Endothelial cell of umbilical vein (primary cell): Measurements from ENCODE around the gene MAPK9. TPM values are rescaled to one million over a fixed set of nuclear protein-coding genes. Genes with fewer than 3 reads are reported as not detected.

Source experiments
- BruUV-seq: library from RNA; stranded (reverse); fragments of 400-500 nt; replicated peaks from 2 replicates; lab custom pipeline; 2021; lab: Mats Ljungman, UMichigan
- CTCF ChIA-PET: fragments of 300-600, 350-600 bp; sonication (Branson Sonifier 250); formaldehyde crosslinking; loops from one replicate; lab custom pipeline; 2021; ENCODE audit warnings: antibody characterized with exemption, inconsistent platforms; lab: Charles Lee
- POLR2A ChIA-PET: fragments of 300-600, 350-600 bp; sonication (Branson Sonifier 250); formaldehyde crosslinking; loops from one replicate; lab custom pipeline; 2021; ENCODE audit warnings: antibody characterized with exemption, inconsistent platforms; lab: Charles Lee
- DNase-seq: peaks from one replicate; pipeline ENCODE4 v3.0.0-alpha.2; 2011; ENCODE audit warnings: low read depth, low spot score
- FAIRE-seq: peaks from 2 replicates; lab custom pipeline; 2011; peaks lifted over from hg19 to GRCh38; lab: Jason Lieb, UNC
- H2AFZ ChIP-seq: 2 replicates; pipeline ENCODE4 v1.6.0; 2012; ENCODE audit warnings: low read depth, low read length, control low read depth, inconsistent platforms
- H3K27ac ChIP-seq: 2 replicates; pipeline ENCODE4 v1.5.1; 2011; ENCODE audit warnings: low read depth, mild to moderate bottlenecking, control low read depth, low read length, moderate library complexity; ENCODE audit not compliant: insufficient read depth
- H3K27me3 ChIP-seq, 2 experiments: 2 replicates each; pipeline versions ENCODE4 v1.6.0 to v1.6.1; 2011; ENCODE audit warnings: low read length in 2 of 2, mixed read lengths in 1 of 2; ENCODE audit not compliant: control insufficient read depth in 2 of 2, insufficient read depth in 2 of 2
- H3K36me3 ChIP-seq, 2 experiments: 2 replicates in 1 of 2; 3 replicates in 1 of 2; pipeline ENCODE4 v1.5.1; 2011; ENCODE audit warnings: low read length in 2 of 2, mild to moderate bottlenecking in 1 of 2, moderate library complexity in 1 of 2; ENCODE audit not compliant: control insufficient read depth in 2 of 2, insufficient read depth in 2 of 2; ENCODE audit errors: extremely low read depth in 1 of 2
- H3K4me1 ChIP-seq: 3 replicates; pipeline ENCODE4 v1.5.1; 2011; ENCODE audit warnings: mild to moderate bottlenecking, low read length; ENCODE audit not compliant: control insufficient read depth, insufficient read depth; ENCODE audit errors: extremely low read depth
- H3K4me2 ChIP-seq: 2 replicates; pipeline ENCODE4 v1.6.1; 2011; ENCODE audit warnings: low read length, control low read depth, mixed read lengths; ENCODE audit not compliant: insufficient read depth
- H3K4me3 ChIP-seq, 3 experiments: fragments of 200-600 bp in 1 of 3; sonication (generic), shearing (Covaris generic) in 1 of 3; replicated peaks in 1 of 3; 2 replicates each; pipeline ENCODE4 v1.5.1; 2011 to 2016; ENCODE audit warnings: control low read depth in 3 of 3, low read length in 3 of 3, mild to moderate bottlenecking in 2 of 3, inconsistent platforms in 1 of 3, low read depth in 1 of 3, moderate library complexity in 1 of 3; ENCODE audit not compliant: insufficient read depth in 1 of 3
- H3K79me2 ChIP-seq: 2 replicates; pipeline ENCODE4 v1.6.0; 2012; ENCODE audit warnings: low read length, inconsistent platforms; ENCODE audit not compliant: control insufficient read depth, insufficient read depth
- H3K9ac ChIP-seq: replicated peaks from 2 replicates; pipeline ENCODE3; 2011; ENCODE audit warnings: low read length, control low read depth; ENCODE audit not compliant: insufficient read depth; ENCODE audit errors: extremely low read depth
- H3K9me1 ChIP-seq: replicated peaks from 3 replicates; pipeline ENCODE4 v1.6.0; 2011; ENCODE audit warnings: mild to moderate bottlenecking, low read length; ENCODE audit not compliant: control insufficient read depth, insufficient read depth; ENCODE audit errors: extremely low read depth
- H3K9me3 ChIP-seq: replicated peaks from 2 replicates; pipeline ENCODE4 v1.5.1; 2012; ENCODE audit warnings: low read length, inconsistent platforms; ENCODE audit not compliant: control insufficient read depth, insufficient read depth
- H4K20me1 ChIP-seq: replicated peaks from 2 replicates; pipeline ENCODE3; 2011; ENCODE audit warnings: mild to moderate bottlenecking, low read length; ENCODE audit not compliant: control insufficient read depth, insufficient read depth; ENCODE audit errors: extremely low read depth
- EZH2 ChIP-seq: IDR thresholded peaks from 2 replicates; pipeline ENCODE4 v1.6.1; 2012; ENCODE audit warnings: borderline replicate concordance, low read depth, mild to moderate bottlenecking, moderate library complexity, low read length, inconsistent platforms; ENCODE audit not compliant: severe bottlenecking
- FOS ChIP-seq: IDR thresholded peaks from 2 replicates; pipeline ENCODE4 v1.6.1; 2011; ENCODE audit warnings: mild to moderate bottlenecking, low read length, moderate library complexity, borderline replicate concordance; ENCODE audit not compliant: insufficient read depth
- GATA2 ChIP-seq: IDR thresholded peaks from 2 replicates; pipeline ENCODE4 v1.7.0; 2011; ENCODE audit warnings: low read depth, mild to moderate bottlenecking, moderate library complexity, mixed read lengths, low read length; ENCODE audit not compliant: insufficient read length, insufficient read depth
- JUN ChIP-seq: IDR thresholded peaks from 2 replicates; pipeline ENCODE4 v1.6.1; 2011; ENCODE audit warnings: borderline replicate concordance, low read depth; ENCODE audit not compliant: insufficient read length, insufficient read depth
- MAX ChIP-seq: IDR thresholded peaks from 2 replicates; pipeline ENCODE4 v1.6.1; 2011; ENCODE audit not compliant: insufficient read depth, insufficient read length
- MYC ChIP-seq: IDR thresholded peaks from one replicate; pipeline ENCODE4 v1.6.1; 2011; ENCODE audit warnings: mild to moderate bottlenecking, low read depth, low read length
- POLR2A ChIP-seq: IDR thresholded peaks from 2 replicates; pipeline ENCODE4 v1.6.1; 2012; ENCODE audit warnings: low read depth, mild to moderate bottlenecking, control low read depth, low read length
- POLR2AphosphoS5 ChIP-seq: IDR thresholded peaks from 2 replicates; pipeline ENCODE4 v1.6.1; 2012; ENCODE audit warnings: low read depth, mild to moderate bottlenecking, control low read depth, low read length, moderate library complexity; ENCODE audit not compliant: insufficient read depth
- dilution Hi-C: fragments of 300-500 bp; cut with MboI; formaldehyde crosslinking; loops from one replicate; pipeline ENCODE4 v1.15.0; 2019; ENCODE audit warnings: low sequenced_read_pairs; ENCODE audit not compliant: extremely low pct_ligation_motif_present
- intact Hi-C: fragments of 100-400 bp; cut with micrococcal nuclease; formaldehyde crosslinking; loops from one replicate; pipeline ENCODE4 v1.10.0; 2022
- polyA plus RNA-seq, 4 experiments: library from polyadenylated mRNA; depleted of rRNA in 3 of 4; stranded (reverse) in 3 of 4; unstranded in 1 of 4; fragments of >200 nt; gene quantifications; 2 replicates each; pipeline versions ENCODE4 v1.2.1 to v1.2.3, GENCODE V29; 2011 to 2012; ENCODE audit warnings: missing spikeins in 1 of 4
- total RNA-seq: library from RNA; stranded (reverse); gene quantifications from 2 replicates; pipeline ENCODE4 v1.2.3, GENCODE V29; 2021
- TF ChIP-seq, protein P1 (sequence below), 2 donors: IDR thresholded peaks; 1 replicate in 1 of 2; 2 replicates in 1 of 2; pipeline ENCODE4 v1.5.1; 2011; ENCODE audit warnings: low read length in 2 of 2, mild to moderate bottlenecking in 2 of 2, moderate library complexity in 2 of 2, control low read depth in 1 of 2, inconsistent platforms in 1 of 2, low read depth in 1 of 2; ENCODE audit not compliant: insufficient read depth in 1 of 2; ENCODE audit errors: extremely low read depth in 1 of 2

The MAPK9 gene
- total and polyA plus RNA-seq, 2 donors (not counting 3 experiments of a cell fraction or from before 2014, with no cell fraction given): 24.6 to 34.8 TPM

DNA sequence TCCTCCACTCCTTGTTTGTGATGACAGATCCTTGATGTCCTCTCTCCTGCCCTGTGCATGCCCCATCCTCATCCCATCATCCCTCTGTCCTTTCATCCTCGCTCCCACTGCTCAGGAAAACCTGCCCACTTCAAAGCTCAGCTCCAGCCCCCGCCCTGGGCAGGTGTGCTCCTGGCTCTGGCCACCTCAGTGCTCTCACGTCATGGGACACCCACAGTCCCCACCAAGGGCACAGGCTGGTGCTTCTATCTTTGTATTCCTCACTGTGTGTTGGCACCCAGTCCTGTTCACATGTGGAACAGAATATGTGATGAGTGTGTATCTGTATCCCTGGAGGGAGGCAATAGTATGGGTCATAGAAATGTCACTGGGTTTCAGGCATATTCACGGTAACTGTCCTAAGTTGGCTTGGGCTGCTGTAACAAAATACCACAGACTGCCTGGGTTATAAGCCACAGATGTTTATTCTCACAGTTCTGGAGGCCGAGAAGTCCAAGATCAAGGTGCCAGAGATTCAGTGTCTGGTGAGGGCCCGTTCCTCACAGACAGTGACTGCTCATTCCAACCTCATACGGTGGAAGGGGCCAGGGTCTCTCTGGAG is 47.8 kb upstream of the MAPK9 start:
- Histone ChIP-seq H2AFZ (no peak overlapping the region), H3K36me3 (no peaks in the 10 kb centered on the region), H3K9me3 (no peaks in the 10 kb centered on the region), H3K27ac (no peak overlapping the region), H3K4me2 (no peak overlapping the region), H3K4me1 (no peaks in the 10 kb centered on the region), H3K9ac (no peak overlapping the region), H3K27me3 (peaks cover 0 to 2% of the 10 kb centered on the region in 2 experiments), H3K9me1 (no peaks in the 10 kb centered on the region), H4K20me1 (no peaks in the 10 kb centered on the region), H3K79me2 (no peaks in the 10 kb centered on the region), H3K4me3 (no peak overlapping the region)
- dilution Hi-C loops (no loop called here), intact Hi-C loops (no loop called here)
- TF ChIP-seq MAX (no peak), JUN (no peak), EZH2 (no peak), POLR2A (no peak), MYC (no peak), GATA2 (no peak), FOS (no peak), POLR2AphosphoS5 (no peak)
- TF ChIP-seq, protein P1, sequence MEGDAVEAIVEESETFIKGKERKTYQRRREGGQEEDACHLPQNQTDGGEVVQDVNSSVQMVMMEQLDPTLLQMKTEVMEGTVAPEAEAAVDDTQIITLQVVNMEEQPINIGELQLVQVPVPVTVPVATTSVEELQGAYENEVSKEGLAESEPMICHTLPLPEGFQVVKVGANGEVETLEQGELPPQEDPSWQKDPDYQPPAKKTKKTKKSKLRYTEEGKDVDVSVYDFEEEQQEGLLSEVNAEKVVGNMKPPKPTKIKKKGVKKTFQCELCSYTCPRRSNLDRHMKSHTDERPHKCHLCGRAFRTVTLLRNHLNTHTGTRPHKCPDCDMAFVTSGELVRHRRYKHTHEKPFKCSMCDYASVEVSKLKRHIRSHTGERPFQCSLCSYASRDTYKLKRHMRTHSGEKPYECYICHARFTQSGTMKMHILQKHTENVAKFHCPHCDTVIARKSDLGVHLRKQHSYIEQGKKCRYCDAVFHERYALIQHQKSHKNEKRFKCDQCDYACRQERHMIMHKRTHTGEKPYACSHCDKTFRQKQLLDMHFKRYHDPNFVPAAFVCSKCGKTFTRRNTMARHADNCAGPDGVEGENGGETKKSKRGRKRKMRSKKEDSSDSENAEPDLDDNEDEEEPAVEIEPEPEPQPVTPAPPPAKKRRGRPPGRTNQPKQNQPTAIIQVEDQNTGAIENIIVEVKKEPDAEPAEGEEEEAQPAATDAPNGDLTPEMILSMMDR (IDR thresholded peaks at IDR 0.05; ENCODE audit: extremely low read depth in 1 of 2, insufficient read depth in 1 of 2, low read depth in 1 of 2, low read length in 2 of 2): no peak
- DNase-seq: no peak
- FAIRE-seq: no peak
- CTCF ChIA-PET: interaction anchor here (6.0 kb wide), 1 partner anchor 11 kb away, joined by 37 read pairs; no protein-coding TSS in a partner anchor
- BruUV-seq: no TSS peak
- POLR2A ChIA-PET: no interaction called here
